Psoas muscle (tissue), 8 donors: Measurements from ENCODE around the gene PEX3. TPM values are rescaled to one million over a fixed set of nuclear protein-coding genes. Genes with fewer than 3 reads are reported as not detected.

Experiments used
- ATAC-seq, 4 donors: fragments of 200-7000 bp; cut with Tn5 transposase; one replicate each; pipeline ENCODE4 v1.9.1; 2020; ENCODE audit warnings: moderate library complexity in 3 of 4, mild to moderate bottlenecking in 2 of 4
- DNase-seq, 2 donors: peaks; one replicate each; pipeline ENCODE4 v3.0.0-alpha.2; 2020
- H3K27ac ChIP-seq: fragments of 200-600 bp; one replicate; pipeline ENCODE4 v1.8.0; 2022
- H3K27me3 ChIP-seq, 3 donors: fragments of 200-600 bp in 1 of 3; one replicate each; pipeline versions ENCODE4 v1.6.1 to v1.8.0; 2013 to 2022; ENCODE audit warnings: low read length in 2 of 3, mild to moderate bottlenecking in 2 of 3, moderate library complexity in 1 of 3; ENCODE audit not compliant: insufficient read depth in 3 of 3
- H3K36me3 ChIP-seq, 2 donors: fragments of 200-600 bp in 1 of 2; one replicate each; pipeline versions ENCODE4 v1.6.1 to v1.8.0; 2013 to 2022; ENCODE audit warnings: low read depth in 1 of 2, mild to moderate bottlenecking in 1 of 2, moderate library complexity in 1 of 2; ENCODE audit not compliant: insufficient read depth in 1 of 2
- H3K4me1 ChIP-seq: fragments of 200-600 bp; one replicate; pipeline ENCODE4 v1.8.0; 2022
- H3K4me3 ChIP-seq: fragments of 200-600 bp; one replicate; pipeline ENCODE4 v1.8.0; 2022; ENCODE audit warnings: mild to moderate bottlenecking
- H3K9me3 ChIP-seq: fragments of 200-600 bp; one replicate; pipeline ENCODE4 v1.8.0; 2022
- WGBS, 3 donors: extraction: QIAGEN DNeasy Blood & Tissue Kit; methylation state at CpG; one replicate each; pipeline versions ENCODE4 v1.1.6 to v1.1.7; 2013; 5-methylcytosine and 5-hydroxymethylcytosine counted together
- intact Hi-C, 2 donors: fragments of 100-400 bp; cut with DNase I; formaldehyde crosslinking; loops; one replicate each; pipeline versions ENCODE4 v1.11.0 to v1.14.2; 2022
- polyA plus RNA-seq, 3 donors: library from polyadenylated mRNA; stranded (reverse); fragments of 200-250 nt; gene quantifications; one replicate each; pipeline ENCODE4 v1.2.3, GENCODE V29; 2013
- total RNA-seq, 4 donors: library from RNA; stranded (reverse); fragmentation: NEBNext Ultra II Directional in 2 of 4; extraction: Animal tissue kit (Norgen Biotek cat#: 25700) in 2 of 4; gene quantifications; one replicate each; pipeline versions ENCODE4 v1.2.1 to v1.2.4, GENCODE V29; 2021 to 2023
- TF ChIP-seq, protein P1 (sequence below): fragments of 200-600 bp; IDR thresholded peaks from one replicate; pipeline ENCODE4 v1.8.0; 2022; ENCODE audit warnings: antibody characterized with exemption
- donor health status: healthy with polysubstance abuse.
- donor health status: DM: no; HTN: no; CAD: no; lungs with moderate emphysema.
- donor health status: Bipolar disorder and iron deficiency.
- donor health status: healthy.
- donor health status: DM: yes; HTN: yes; CAD: no.
- donor health status: DM: no; HTN: no; CAD: no.
- donor health status: DM: no; HTN: no; CAD: no.
- donor health status: DM: yes; HTN: yes; CAD: no.

Gene PEX3
- total and polyA plus RNA-seq, 7 donors = 7.1 to 17.9 (median 13.0) TPM

- ATAC-seq (peak; percentile 93 to 95 (median 94)), DNase-seq (peak; percentile 92 to 94)
- Histone ChIP-seq H3K27ac (peak within 1 kb of the TSS; percentile 84), H3K36me3 (peaks cover 0 to 13% of the 10 kb centered on the region in 2 donors), H3K9me3 (no peaks in the 10 kb centered on the region), H3K27me3 (no peaks in the 10 kb centered on the region), H3K4me1 (peaks cover 16% of the 10 kb centered on the region), H3K4me3 (peak within 1 kb of the TSS; percentile 85)
- 2% methylated on average over 44 to 63 of the region's 63 CpGs for WGBS, 3 donors
- intact Hi-C loops = loop anchor here in 1 of 2 donors (5.0 kb wide), 1 partner anchor 59 kb away; the partner anchor contains the start of genes ADAT2 and PEX3
- TF ChIP-seq, protein P1, sequence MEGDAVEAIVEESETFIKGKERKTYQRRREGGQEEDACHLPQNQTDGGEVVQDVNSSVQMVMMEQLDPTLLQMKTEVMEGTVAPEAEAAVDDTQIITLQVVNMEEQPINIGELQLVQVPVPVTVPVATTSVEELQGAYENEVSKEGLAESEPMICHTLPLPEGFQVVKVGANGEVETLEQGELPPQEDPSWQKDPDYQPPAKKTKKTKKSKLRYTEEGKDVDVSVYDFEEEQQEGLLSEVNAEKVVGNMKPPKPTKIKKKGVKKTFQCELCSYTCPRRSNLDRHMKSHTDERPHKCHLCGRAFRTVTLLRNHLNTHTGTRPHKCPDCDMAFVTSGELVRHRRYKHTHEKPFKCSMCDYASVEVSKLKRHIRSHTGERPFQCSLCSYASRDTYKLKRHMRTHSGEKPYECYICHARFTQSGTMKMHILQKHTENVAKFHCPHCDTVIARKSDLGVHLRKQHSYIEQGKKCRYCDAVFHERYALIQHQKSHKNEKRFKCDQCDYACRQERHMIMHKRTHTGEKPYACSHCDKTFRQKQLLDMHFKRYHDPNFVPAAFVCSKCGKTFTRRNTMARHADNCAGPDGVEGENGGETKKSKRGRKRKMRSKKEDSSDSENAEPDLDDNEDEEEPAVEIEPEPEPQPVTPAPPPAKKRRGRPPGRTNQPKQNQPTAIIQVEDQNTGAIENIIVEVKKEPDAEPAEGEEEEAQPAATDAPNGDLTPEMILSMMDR = no peak
Measured at GRCh38 chr6:143510991-143511891, 60.6 kb downstream of the PEX3 start, which contains the start of gene FUCA2. Gene FUCA2, minus strand, starts transcription at chr6:143511720. Its CDS starts 86 bp downstream, at chr6:143511634.

DNA sequence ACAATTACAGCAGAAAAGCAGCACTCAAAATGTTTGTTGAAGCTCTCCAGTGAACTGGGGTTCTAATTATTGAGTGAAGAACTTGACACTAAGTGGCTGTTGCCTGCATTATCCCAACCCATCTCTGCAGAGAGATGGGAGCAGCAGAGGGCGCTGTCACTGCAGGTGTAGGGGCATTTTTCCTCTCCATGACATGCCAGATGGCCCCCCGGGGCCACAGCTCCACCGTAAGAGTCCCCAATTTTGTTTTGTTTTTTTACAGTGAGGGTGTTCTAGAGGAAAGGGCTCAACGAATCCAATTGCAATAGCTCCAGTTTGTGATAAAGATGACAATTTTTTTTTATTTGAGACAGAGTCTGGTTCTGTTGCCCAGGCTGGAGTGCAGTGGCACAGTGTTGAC lies 62.8 kb downstream of the PEX3 start:
- H3K27me3 ChIP-seq = no peaks in the 10 kb centered on the region
- H3K4me1 ChIP-seq = peaks cover 16% of the 10 kb centered on the region
- ATAC-seq = no peak
- intact Hi-C loops = loop anchor here in 1 of 2 donors (5.0 kb wide), 1 partner anchor 61 kb away; the partner anchor contains the start of genes ADAT2 and PEX3
- no peak for DNase-seq
- WGBS, 3 donors = 67 to 73% (median 69%) methylated on average over 4 of the region's 4 CpGs
- H3K4me3 ChIP-seq = no peak overlapping the region
- H3K9me3 ChIP-seq = no peaks in the 10 kb centered on the region
- H3K27ac ChIP-seq = no peak overlapping the region
- no peaks in the 10 kb centered on the region for H3K36me3 ChIP-seq
- TF ChIP-seq, protein P1 = peak; percentile 13

- Histone ChIP-seq H3K4me3 (no peak overlapping the region), H3K4me1 (peaks cover 16% of the 10 kb centered on the region), H3K9me3 (no peaks in the 10 kb centered on the region), H3K36me3 (no peaks in the 10 kb centered on the region), H3K27me3 (no peaks in the 10 kb centered on the region), H3K27ac (no peak overlapping the region)
- 18 to 41% (median 27%) methylated on average over 12 of the region's 12 CpGs for WGBS, 3 donors
- TF ChIP-seq, protein P1 = no peak
- peak; percentile 35 to 55 for DNase-seq
- intact Hi-C loops = no loop called here
- peak; percentile 36 to 61 (median 48) for ATAC-seq
Measured at GRCh38 chr6:143515061-143515760, 64.6 kb downstream of the PEX3 start.

- H3K36me3 ChIP-seq = no peaks in the 10 kb centered on the region
- no peak overlapping the region for H3K27ac ChIP-seq
- TF ChIP-seq, protein P1 = no peak
- ATAC-seq (no peak), DNase-seq (no peak)
- intact Hi-C loops = no loop called here
- H3K4me1 ChIP-seq = peaks cover 16% of the 10 kb centered on the region
- 69 to 79% (median 77%) methylated on average over 7 of the region's 7 CpGs for WGBS, 3 donors
- no peaks in the 10 kb centered on the region for H3K27me3 ChIP-seq
- H3K4me3 ChIP-seq = no peak overlapping the region
- no peaks in the 10 kb centered on the region for H3K9me3 ChIP-seq
Measured at GRCh38 chr6:143515766-143516355, 65.3 kb downstream of the PEX3 start.
